GM19238 (cell line): ENCODE data around the gene ADSS1.

ENCODE experiments used
- DNase-seq: peaks from one replicate; pipeline ENCODE4 v3.0.0; 2011; ENCODE audit warnings: low spot score; ENCODE audit not compliant: insufficient read length

Gene ADSS1

DNA sequence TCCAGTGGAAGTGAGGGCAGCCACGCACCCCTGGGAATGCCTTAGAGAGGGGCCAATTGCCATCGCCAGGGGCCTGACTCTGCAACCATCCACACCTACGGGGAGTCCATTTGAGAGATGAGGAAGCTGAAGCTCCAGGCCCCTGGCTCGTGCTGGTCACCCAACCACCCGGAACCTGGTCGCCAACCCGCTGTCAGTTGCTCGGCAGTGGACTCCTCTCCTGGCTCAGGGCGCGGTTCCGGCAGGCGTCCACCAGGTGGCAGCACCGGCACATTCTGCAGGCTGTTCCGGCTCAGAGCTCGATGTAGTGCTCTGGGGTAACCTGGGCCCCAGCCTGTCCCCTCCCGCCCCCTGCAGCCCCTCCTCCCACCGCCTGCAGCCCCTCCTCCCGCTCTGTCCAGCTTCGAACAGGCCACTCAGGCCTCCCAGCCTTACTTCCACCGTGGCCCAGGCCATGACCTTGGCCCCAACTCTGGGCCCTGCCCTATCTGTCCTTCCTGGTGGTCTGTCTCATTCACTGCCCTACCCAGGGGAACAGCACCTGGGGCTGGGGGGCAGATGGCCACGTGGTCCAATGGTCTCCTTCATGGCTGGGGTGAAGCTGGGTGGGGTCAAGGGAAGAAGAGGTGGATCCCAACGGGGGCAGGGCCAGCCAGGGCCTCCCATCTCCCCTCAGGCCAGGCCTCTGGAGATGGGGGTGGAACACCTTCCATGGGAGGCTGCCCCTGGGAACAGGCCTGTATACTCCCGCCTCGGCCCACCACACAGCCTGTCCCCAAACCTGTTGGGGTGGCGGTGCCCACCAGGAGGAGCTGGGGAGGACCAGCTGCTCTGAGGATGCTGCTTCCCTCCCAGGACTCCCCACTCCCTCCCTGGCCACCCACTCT is 44.7 kb downstream of the ADSS1 start:
- DNase-seq, result peak; percentile 90

DNA sequence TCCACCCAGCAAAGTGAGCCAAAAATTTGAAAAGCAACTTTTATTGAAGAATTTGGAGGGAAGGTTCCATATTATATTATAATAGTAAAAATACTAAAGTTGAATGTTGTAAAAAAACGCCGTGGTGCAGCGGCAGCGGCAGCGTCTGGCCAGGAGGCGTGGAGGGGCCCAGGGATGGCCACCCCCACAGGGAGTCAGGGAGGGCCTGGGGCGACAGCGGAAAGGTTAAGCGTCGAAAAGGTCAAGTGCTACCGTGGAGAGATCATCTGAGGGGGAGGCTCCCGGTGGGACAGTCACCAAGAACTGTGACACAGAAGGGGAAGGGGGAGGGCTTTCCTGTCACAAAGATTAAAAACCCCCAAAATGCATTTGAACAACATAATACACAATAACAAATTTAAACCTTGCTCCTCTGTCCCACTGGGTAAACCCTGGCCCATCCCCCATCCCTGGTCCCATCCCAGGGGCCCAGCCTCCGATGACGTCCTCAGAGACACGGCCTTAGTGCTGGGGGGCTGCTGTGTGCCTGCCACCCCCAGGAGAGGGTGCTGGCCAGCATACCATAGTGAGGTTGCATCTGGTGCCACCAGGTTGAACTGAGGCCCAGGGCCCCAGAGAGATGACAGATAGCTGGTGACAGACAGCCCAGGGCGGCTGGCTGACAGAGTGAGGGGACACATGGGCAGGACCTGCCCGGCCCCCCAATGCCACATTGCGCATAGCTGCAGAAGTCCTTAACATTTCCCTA is 45.5 kb downstream of the ADSS1 start:
- DNase-seq, result no peak

DNA sequence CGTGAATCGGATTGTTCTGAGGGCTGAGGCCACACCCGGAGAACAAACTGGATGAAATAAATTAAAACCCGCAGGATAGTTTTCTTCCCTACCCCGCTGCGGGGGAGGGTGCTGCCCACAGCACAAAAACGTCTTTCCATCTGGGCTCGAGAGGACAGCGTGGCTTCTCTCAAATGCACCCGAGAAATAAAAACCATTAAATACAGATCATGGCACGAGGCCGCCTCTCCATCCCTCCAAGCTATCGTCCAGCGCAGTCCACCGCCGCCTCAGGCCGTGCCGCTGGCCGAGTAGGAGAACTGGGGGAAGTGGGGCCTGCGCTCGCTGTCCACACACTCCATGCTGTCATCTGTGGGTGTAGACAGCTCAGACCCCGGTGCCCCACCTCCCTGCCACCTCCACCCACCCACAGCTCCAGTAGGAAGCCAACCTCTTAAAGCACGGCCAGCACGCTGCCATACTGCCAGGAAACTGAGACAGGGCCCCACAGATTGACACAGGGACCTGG is 46.1 kb downstream of the ADSS1 start:
- no peak for DNase-seq

DNA sequence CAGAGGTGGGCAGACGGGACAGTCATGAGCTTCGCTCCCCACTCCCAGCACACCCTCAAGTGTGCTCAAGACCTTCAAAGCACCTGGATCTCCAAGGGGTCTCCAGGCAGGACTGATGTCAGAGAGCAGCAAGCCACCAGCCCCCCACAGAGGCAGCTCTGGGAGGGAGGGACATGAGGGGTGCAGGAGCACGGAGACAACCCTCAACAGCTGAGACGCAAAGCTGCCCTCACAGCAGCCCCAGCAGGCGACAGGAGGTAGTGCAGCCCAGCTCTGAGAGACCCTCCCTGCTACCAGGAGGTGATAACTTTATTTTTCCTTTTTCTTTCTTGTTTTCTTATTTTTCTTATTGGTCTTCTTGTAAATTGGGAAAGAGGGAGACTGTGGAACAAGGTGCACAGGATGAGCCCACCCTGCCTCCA is 46.8 kb downstream of the ADSS1 start:
- no peak for DNase-seq

DNA sequence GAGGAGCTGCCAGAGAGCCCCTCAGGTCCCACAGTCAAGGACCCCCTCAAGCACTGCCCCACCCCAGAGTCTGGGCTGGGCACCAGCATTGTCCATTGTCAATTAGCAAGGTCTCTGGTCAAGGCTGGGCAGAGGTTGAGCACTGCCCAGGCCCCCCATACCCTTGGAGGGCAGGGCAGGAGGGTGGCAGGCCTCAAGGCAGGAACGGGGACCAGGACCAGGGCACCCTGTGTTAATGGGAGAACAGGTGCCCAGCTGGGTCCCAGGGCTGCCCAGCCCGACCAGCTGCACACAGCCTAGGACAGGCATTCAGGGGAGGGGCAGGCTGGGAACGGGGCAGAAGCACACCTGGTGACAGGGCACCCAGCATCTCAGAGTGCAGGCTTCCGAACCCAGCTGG is 47.3 kb downstream of the ADSS1 start:
- DNase-seq, result no peak

GRCh38 chr14:104771918-104772706 is 48.1 kb downstream of the ADSS1 start:
- DNase-seq, result no peak

GRCh38 chr14:104772707-104773504 is 48.9 kb downstream of the ADSS1 start:
- no peak for DNase-seq

DNA sequence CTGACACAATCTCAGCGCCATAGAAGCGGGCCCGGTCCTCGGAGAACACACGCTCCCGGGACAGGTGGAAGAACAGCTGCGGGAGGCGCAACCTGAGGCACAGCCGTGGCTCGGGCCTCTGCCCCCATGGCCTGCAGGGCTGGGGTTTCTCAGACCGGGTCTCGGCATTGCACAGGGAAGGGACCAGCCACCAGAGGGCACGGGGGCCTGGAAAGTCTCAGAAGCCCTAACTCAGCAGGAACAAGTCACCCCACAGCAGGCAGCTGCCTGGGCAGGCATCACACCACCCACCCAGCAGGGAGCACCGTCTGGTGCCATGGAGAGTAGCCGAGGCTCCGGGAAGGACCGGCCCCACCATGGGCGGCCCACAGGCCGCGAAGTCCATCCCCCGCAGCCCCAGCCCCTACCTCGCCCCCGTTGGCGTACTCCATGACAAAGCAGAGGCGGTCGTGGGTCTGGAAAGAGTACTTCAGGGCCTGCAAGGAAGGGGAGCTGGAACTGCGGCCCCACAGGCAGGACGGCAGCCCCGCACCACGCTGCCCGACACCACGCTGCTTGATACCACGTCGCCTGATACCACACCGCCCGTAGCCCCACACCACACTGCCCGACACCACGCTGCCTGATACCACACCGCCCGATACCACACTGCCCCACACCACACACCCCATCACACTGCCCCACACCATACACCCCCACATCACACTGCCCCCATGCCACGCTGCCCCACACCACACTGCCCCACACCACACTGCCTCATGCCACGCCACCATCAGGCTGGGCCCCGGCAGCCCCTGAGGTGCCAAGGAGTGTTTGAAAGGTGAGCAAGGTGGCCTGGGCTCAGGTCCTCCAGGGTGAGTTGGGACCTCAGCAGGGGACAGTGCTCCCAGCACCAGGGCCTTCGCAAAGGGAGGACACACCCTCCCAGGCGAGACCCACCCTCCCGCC is 49.8 kb downstream of the ADSS1 start:
- no peak for DNase-seq

- no peak for DNase-seq
Measured at GRCh38 chr14:104774453-104775072, 50.5 kb downstream of the ADSS1 start.

DNA sequence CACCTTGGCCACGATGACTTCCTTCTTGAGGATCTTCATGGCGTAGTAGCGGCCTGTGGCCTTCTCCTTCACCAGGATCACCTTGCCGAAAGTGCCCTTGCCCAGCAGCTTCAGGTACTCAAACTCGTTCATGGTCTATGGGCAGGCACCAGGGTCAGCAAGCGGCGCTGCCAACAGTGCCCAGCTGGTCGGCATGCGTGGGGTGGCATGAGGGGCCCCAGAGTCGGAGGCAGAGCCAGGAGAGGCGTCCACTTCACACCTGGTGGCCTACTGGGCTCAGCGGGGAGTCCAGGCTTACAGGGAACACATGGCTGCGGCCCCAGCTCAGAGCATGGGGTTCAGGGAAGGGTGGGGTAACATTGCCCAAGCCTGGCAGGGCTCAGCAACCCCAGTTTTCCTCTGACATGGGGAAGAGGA is 51.1 kb downstream of the ADSS1 start:
- DNase-seq, result no peak

DNA sequence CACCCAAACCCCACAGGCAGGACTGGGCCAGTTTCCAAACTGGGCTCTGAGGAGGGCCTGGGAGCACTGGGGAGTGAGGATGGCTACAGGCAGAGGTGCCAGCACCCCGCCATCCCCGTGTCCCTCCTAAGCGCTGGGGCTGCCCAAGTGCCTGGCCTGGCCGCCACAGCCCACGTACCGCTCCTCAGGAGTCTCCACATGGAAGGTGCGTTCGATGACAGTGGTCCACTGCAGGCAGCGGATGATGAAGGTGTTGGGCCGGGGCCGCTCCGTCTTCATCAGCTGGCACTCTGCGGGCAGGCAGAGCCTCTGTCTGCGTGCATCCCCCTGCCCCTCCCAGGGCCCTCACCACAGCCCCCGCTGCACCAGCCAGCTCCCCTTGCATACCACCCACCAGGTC is 52.5 kb downstream of the ADSS1 start:
- no peak for DNase-seq

- DNase-seq, result no peak
Measured at GRCh38 chr14:104776961-104777807, 53.2 kb downstream of the ADSS1 start.

DNA sequence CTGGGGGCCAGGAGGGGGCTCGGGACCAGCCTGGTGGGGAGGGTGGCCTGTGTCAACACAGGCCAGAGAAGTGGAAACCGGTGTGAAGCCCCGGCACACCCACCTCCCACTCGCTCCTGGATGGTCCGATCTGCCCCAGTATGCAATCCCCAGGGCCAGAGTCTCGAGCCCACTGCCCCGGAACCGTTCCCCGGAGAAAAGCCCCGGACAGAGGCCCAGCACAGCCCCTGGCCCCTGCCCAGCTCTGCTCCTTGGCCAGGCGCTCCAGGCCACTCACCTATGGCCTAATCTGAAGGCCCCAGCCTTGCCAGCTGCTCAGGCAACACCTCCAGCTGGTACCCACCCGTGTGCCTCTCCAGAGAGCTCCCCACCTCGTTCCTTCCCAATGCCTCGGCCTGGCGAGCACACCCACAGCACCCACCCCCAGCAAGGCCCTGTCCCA is 53.8 kb downstream of the ADSS1 start:
- DNase-seq, result no peak

- DNase-seq, result no peak
Measured at GRCh38 chr14:104778694-104779331, 54.8 kb downstream of the ADSS1 start.

DNA sequence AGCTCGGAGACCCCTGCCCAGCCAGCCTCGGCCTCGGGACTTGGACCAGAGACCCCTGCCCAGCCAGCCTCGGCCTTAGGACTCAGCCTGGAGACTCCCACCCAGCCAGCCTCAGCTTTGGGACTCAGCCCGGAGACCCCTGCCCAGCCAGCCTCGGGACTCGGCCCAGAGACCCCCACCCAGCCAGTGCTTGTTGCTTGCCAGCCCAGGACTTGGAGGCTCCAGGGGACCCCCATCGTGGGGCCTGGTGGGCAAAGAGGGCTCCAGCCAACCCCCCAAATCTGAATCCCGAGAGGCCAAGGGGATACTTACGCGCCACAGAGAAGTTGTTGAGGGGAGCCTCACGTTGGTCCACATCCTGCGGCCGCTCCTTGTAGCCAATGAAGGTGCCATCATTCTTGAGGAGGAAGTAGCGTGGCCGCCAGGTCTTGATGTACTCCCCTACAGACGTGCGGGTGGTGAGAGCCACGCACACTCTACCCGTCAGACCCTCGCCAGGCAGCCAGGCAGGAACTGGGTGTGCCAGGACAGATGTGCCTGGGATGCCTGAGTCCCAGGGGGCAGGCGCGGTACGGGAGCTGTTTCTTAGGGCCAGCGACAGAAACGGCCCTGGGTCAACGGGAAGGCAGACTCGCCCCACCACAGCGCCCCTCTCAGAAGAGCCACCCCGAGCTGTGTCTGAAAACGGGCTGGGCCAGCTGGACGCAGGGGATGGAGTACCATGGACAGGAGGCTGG is 55.9 kb downstream of the ADSS1 start:
- no peak for DNase-seq

- DNase-seq, result no peak
Measured at GRCh38 chr14:104780513-104781030, 56.5 kb downstream of the ADSS1 start.
